Measurements from ENCODE around the gene LPP. TPM values are rescaled to one million over a fixed set of nuclear protein-coding genes. Genes with fewer than 3 reads are reported as not detected.

LPP gene
- total RNA-seq, 1 donor from 2014 or later: 96.7 TPM

DNA sequence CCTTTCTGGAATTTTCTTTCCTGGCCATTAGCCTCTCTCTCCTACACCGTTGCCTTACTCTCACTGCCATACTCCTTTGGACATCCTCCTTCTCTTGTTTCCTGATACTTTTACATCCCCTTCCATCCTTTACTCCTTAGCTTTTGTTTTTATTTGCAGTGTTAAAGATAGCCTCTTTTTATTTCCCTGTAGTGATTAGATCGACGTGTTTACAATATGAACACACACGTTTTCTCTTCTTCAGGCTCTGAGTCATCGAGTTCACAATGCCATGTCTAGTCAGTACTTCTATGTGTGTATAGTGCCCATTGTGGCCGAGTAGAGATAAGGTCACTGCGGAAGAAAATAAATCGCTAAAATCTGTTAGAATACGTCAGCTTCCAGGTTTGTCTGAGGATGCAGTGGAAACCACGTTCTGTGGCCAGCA is 208.5 kb downstream of the LPP start:
- Mint-ChIP-seq H3K9me3 (peaks cover 5% of the 10 kb centered on the region), H3K27ac (peak overlapping the region; percentile 66), H3K4me1 (ENCODE audit: unreplicated experiment) (peaks cover 47% of the 10 kb centered on the region), H3K4me3 (no peak overlapping the region), H3K27me3 (no peaks in the 10 kb centered on the region), H3K36me3 (peaks cover 25% of the 10 kb centered on the region)
- DNase-seq (ENCODE audit: extremely low spot score, unreplicated experiment): no peak
- no peak for TF ChIP-seq CTCF (conservative IDR thresholded peaks at IDR 0.05)

GRCh38 chr3:188365184-188365583 is 211.2 kb downstream of the LPP start:
- Mint-ChIP-seq H3K4me3 (no peak overlapping the region), H3K4me1 (ENCODE audit: unreplicated experiment) (peaks cover 27% of the 10 kb centered on the region), H3K27ac (no peak overlapping the region), H3K27me3 (no peaks in the 10 kb centered on the region), H3K9me3 (peaks cover 5% of the 10 kb centered on the region), H3K36me3 (peaks cover 16% of the 10 kb centered on the region)
- DNase-seq (ENCODE audit: extremely low spot score, unreplicated experiment): no peak
- no peak for TF ChIP-seq CTCF (conservative IDR thresholded peaks at IDR 0.05)

DNA sequence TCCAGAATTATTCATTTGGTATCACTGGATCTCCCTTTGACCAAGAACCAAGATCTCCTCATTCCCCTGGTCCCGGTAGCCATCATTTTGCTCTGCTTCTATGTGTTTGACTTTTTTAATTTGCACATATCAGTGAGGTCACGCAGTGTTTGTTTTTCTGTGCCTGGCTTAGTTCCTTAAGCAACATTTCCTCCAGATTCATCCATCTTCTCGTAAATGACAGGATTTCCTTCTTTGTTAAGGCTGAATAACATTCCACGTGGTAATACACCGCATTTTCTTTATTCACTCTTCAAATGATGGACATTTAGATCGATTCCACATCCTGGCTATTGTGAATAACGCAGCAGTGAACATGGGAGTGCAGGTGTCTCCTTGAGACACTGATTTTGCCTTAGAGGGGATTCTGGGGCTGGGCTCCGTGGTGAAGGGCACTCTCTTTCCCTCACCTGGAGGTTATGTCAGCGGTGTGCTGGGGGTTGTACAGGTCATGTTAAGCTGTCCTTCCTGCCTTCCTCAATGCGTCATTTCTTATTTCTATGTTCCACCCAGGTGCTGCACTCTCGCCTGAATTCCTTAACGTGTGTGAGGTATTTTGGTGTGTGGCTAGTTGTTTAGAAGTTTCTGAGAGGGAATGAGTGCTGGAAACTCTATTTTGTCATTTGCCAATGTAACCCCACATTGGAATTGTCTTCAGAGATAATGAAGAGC is 212.2 kb downstream of the LPP start:
- peaks cover 17% of the 10 kb centered on the region for H3K36me3 Mint-ChIP-seq
- H3K4me1 Mint-ChIP-seq (ENCODE audit: unreplicated experiment): peaks cover 27% of the 10 kb centered on the region
- H3K27me3 Mint-ChIP-seq: no peaks in the 10 kb centered on the region
- no peak for TF ChIP-seq CTCF (conservative IDR thresholded peaks at IDR 0.05)
- DNase-seq (ENCODE audit: extremely low spot score, unreplicated experiment): no peak
- peak overlapping the region; percentile 84 for H3K27ac Mint-ChIP-seq
- H3K9me3 Mint-ChIP-seq: peaks cover 5% of the 10 kb centered on the region
- peak overlapping the region; percentile 44 for H3K4me3 Mint-ChIP-seq

DNA sequence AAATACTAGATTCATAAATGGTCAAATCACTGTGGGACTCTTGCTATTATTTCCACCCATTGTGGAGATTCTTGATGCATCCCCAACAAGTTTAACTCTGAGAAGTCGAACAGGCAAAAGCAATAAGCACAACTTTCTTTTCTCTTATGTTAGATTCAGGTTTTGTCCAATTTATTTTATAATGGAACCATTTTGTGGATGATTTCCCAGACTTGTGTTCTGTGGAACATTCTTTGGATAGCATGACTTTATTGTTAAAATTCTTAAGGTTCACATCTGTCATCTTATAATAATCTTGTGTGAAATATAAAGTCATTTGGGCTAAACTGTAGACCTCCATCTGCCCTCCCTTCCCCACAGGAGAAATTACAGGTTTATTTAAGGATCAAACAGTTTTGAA is 213.7 kb downstream of the LPP start:
- no peaks in the 10 kb centered on the region for H3K27me3 Mint-ChIP-seq
- no peak for TF ChIP-seq CTCF (conservative IDR thresholded peaks at IDR 0.05)
- H3K4me3 Mint-ChIP-seq: no peak overlapping the region

GRCh38 chr3:188369526-188369925 is 215.6 kb downstream of the LPP start:
- Mint-ChIP-seq H3K36me3 (peaks cover 8% of the 10 kb centered on the region), H3K27ac (no peak overlapping the region), H3K9me3 (no peaks in the 10 kb centered on the region), H3K4me1 (ENCODE audit: unreplicated experiment) (peaks cover 18% of the 10 kb centered on the region), H3K27me3 (no peaks in the 10 kb centered on the region), H3K4me3 (no peak overlapping the region)
- no peak for DNase-seq (ENCODE audit: extremely low spot score, unreplicated experiment)
- TF ChIP-seq CTCF (conservative IDR thresholded peaks at IDR 0.05): no peak

More for the DNA sequence above, 213.7 kb downstream of the LPP start:
- H3K4me1 Mint-ChIP-seq (ENCODE audit: unreplicated experiment): peaks cover 22% of the 10 kb centered on the region
- H3K36me3 Mint-ChIP-seq: peaks cover 12% of the 10 kb centered on the region
- DNase-seq (ENCODE audit: extremely low spot score, unreplicated experiment): no peak
- no peaks in the 10 kb centered on the region for H3K9me3 Mint-ChIP-seq
- no peak overlapping the region for H3K27ac Mint-ChIP-seq

All from type B pancreatic cell (in vitro differentiated cells).